ENCODE measurements around the gene FAM32A. TPM values are rescaled to one million over a fixed set of nuclear protein-coding genes. Genes with fewer than 3 reads are reported as not detected.

Gene FAM32A
- 128 and 150 TPM in 2 replicates for total RNA-seq (2014; rRNA removed; shearing (Covaris generic); ENCODE audit: low replicate concordance)

DNA sequence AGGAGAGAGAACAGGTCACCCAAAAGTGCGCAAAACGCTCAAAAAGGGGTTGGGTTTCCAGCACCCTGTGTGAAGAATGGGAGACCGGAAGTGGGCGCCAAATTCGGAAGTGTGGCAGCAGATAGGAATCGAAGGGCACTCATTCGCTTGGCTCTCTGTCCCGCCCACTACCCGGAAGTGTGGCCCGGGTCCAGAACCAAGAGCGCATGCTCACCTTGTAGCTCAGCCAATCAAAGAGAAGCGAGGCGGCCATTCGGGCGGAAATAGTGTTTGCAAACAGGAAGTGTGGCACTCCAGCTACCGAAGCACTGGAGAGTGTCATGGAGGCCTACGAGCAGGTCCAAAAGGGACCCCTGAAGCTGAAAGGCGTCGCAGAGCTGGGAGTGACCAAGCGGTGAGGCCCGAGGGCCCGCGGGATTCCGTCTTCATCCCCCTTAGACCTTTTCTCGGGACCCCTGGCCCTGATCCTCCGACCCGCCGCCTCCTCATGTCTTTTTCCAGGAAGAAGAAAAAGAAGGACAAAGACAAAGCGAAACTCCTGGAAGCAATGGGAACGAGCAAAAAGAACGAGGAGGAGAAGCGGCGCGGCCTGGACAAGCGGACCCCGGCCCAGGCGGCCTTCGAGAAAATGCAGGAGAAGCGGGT is at the start of gene FAM32A:
Gene FAM32A, plus strand, starts transcription at position 288 of the 645 bp plus-strand sequence. Its CDS starts 33 bp downstream, at position 321.
- peak; percentile 100 for DNase-seq
- H3K9me3 ChIP-seq, result no peaks in the 10 kb centered on the region
- no peaks in the 10 kb centered on the region for H3K27me3 ChIP-seq
- H3K36me3 ChIP-seq, result peaks cover 31% of the 10 kb centered on the region
- H3K4me3 ChIP-seq, result peak within 1 kb of the TSS; percentile 94

DNA sequence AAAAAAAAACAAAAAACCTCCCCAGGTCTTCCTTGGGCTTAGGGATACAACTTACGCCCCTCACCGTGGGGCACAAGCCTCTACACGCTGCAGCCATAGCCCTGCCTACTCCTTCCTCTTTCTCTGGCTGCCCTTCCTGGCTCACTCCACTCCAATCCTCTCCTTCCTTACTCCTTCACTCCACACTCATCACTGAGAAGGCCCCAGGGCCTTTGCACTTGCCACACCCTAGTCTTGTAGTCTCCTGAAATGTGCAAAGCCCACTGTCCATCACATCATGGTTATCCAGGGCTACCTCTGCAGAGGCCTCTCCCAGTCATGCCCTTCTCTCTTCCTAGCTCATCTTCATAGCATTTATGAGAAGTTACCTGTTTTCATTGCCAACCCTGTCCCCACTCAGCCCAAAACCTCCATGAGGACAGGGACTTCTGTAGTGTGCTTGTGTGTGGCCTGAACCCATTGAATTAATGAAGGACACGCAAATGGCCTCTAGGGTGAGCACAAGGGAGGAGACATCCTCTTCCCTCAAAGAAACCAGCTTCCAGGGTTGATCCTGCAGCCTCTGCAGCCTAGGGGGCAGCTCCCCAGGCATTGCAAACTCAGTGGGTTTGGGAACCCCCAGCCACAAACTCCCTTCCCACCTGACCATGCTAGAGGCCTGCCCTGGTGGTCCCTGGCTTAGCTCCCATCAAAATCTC is 49.6 kb upstream of the FAM32A start:
- H3K9me3 ChIP-seq, result no peaks in the 10 kb centered on the region
- no peak for DNase-seq
- H3K4me3 ChIP-seq, result no peak overlapping the region

DNA sequence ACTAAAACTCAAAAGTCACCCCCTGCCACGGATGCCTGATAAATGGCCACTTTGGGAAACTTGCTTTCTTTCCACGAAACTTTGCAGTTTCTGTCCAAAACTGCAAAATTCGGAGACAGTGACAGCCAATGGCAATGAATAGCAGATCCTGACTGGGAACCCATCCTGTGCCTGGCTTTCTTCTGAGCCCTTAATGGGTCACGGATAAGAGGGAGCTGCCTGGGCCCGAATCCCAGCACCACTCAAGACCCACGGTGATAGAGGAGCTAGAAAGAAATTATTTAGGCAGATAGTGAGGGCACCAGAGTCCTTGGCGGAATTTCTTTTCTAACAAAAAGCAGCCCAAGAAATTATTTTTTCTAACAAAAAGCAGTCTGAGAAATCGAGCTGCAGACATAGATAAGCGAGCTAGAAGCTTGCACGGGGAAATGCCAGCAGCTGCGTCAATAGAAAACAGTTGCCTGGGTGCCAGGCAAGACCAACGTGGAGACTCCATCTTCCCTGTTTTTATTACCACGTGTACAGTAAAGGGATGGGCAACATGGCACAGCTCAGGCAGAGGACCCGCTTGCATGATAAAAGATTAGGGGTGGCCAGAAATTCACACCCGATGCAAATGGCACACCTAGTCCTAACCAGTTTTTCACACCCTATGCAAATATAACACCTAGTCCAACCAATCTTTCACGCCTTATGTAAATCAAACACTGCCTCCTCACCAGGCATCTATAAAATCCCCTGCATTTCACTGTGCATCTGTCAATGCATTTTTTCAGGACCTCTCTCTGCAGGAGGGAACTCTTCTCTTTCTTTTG is 48.8 kb upstream of the FAM32A start:
- H3K27me3 ChIP-seq, result no peaks in the 10 kb centered on the region
- no peaks in the 10 kb centered on the region for H3K9me3 ChIP-seq
- H3K36me3 ChIP-seq, result peaks cover 32% of the 10 kb centered on the region
- DNase-seq, result no peak
- H3K4me3 ChIP-seq, result no peak overlapping the region

More for the DNA sequence above, 49.6 kb upstream of the FAM32A start:
- no peaks in the 10 kb centered on the region for H3K27me3 ChIP-seq
- H3K36me3 ChIP-seq, result peaks cover 40% of the 10 kb centered on the region

DNA sequence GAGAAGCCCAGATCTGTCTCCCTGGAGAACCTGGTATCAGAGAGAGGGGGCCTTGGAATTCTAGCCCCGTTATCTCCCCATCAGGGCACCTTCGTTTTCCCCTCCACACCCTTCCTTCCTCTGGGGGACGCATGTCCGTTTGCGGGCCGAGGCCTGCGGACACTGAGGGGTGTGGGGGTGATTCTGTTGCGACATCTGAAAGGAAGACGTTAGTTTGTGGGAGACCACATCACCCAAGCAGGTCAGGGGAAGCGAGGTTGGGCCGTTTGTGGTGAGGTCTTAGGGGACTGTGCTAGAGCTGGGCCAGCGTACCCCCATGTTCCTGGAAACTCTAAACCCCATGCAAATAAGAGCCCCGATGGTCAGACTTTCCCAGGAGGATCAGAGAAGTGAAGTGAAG is 45.5 kb upstream of the FAM32A start:
- DNase-seq, result no peak
- Histone ChIP-seq H3K9me3 (no peaks in the 10 kb centered on the region), H3K27me3 (no peaks in the 10 kb centered on the region), H3K36me3 (no peaks in the 10 kb centered on the region), H3K4me3 (no peak overlapping the region)

DNA sequence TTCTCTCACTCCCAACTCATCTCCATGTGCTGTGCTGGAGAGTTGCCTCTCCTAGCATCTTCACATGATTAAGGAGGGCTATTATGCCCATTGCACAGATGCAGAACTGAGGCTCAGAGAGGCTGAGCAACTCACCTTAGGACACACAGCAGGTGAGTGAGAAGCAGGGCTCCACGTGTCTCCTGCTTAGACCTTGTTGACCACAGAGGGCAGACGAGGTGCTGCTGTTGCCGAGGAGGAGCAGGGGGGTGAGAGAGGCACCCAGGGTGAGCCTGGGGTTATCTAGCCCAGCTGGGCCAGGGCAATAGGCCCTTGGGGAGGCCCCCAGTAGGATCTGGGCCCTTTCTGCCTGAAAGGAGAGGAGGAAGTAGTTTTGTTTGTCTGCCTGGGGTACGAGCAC is 44.2 kb upstream of the FAM32A start:
- Histone ChIP-seq H3K27me3 (no peaks in the 10 kb centered on the region), H3K4me3 (no peak overlapping the region), H3K9me3 (no peaks in the 10 kb centered on the region), H3K36me3 (no peaks in the 10 kb centered on the region)
- no peak for DNase-seq

DNA sequence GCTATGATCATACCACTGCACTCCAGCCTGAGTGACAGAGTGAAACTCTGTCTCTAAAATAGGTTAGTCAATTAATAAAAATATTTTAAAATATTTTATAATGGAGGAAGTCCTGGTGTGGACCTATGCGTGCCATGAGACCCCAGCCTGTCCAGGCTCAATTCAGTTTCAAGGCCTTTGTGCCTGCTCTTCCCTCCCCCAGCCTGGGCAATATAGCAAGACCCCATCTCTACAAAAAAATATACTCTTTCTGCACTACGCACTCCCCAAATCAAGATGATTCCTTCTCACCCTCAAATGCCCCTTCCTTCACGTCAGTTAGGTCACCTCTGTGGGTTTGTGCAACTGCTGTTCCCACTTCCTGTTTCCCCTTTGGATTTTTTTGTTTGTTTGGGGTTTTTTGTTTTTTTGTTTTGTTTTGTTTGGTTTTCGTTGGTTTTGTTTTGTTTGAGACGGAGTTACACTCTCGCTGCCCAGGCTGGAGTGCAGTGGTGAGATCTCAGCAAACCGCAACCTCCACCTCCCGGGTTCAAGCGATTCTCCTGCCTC is 43.1 kb upstream of the FAM32A start:
- H3K27me3 ChIP-seq, result no peaks in the 10 kb centered on the region
- no peaks in the 10 kb centered on the region for H3K9me3 ChIP-seq
- DNase-seq, result no peak
- no peak overlapping the region for H3K4me3 ChIP-seq
- H3K36me3 ChIP-seq, result no peaks in the 10 kb centered on the region

DNA sequence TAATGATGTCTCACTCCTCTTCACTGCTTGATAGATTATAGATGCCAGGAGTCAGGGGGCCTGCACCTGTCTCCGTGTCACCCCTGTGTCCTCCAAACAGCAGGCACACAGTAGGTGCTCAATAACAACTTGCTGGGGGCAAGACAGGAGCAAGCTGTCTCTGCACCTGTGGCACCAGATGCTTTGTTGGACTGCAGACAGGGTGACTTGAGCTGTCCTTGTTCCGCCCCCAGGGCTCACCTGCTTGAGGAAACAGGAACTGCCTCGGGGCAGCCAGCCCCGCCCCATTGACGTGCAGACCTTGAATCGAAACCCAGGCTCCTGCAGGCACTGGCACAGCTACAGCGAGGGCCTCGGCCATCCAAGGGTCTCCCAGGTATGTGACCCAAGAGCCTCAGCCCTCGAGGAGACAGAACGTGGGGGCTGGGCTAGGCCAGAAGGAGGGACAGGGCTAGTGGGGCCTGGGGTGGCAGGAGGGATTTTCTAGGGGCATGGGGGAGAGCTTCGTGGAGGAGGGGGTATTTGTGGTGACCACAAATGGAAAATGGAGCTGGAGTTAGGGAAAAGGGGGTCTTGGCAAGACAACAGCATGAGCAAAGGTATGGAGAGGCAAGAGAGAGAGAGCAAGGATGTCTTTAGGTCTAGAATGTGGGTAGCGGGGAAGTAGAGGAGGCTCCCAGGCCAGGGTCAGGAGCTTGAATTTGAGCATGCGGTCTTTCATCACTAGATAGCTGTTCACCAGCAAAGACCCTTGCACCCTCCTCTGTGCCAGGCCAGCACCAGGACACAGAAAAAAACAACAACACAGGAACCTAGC is 41.6 kb upstream of the FAM32A start, which contains the start of gene HSH2D:
Gene HSH2D, plus strand, starts transcription at position 287 of the 817 bp plus-strand sequence. CDS start 5,066 bp downstream, outside the sequence.
- Histone ChIP-seq H3K9me3 (no peaks in the 10 kb centered on the region), H3K36me3 (no peaks in the 10 kb centered on the region), H3K27me3 (no peaks in the 10 kb centered on the region), H3K4me3 (no peak within 1 kb of the TSS)
- DNase-seq, result no peak

DNA sequence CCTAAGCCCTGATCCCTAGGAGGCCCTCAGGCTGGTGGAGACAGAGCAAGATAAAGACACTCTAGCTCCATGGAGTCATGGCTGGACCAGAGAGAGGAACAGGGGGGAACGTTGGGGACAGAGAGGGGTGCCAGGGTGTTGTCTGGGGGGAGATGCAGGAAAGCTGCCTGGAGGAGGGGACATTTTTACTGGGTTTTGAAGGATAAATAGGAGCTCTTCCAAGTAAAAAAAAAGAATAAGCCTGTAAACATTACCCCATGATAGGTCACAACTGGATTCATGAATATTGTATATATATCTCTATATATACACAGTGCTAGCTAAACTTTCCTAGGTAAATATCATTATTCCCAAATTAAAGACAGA is 41.0 kb upstream of the FAM32A start:
- no peaks in the 10 kb centered on the region for H3K36me3 ChIP-seq
- H3K27me3 ChIP-seq, result no peaks in the 10 kb centered on the region
- no peak for DNase-seq
- H3K9me3 ChIP-seq, result no peaks in the 10 kb centered on the region
- H3K4me3 ChIP-seq, result no peak overlapping the region

DNA sequence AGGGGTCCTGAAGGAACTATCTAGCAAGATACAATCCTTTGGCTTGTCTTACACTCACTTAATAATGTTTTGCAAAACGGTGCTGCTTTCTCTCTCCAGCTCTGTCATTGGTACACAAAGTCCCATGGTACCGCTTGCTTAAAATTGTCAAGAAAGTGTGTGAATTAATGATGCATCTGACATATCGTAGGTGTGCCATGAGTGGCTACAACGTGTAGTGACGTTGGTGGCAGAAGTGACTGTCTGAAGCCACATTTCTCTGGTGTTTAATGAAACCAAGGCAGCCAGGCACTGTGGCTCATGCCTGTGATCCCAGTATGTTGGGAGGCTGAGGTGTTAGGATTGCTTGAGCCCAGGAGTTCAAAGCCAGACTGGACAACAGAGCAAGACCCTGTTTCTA is 39.1 kb upstream of the FAM32A start:
- Histone ChIP-seq H3K36me3 (no peaks in the 10 kb centered on the region), H3K9me3 (no peaks in the 10 kb centered on the region), H3K27me3 (no peaks in the 10 kb centered on the region), H3K4me3 (no peak overlapping the region)
- no peak for DNase-seq

DNA sequence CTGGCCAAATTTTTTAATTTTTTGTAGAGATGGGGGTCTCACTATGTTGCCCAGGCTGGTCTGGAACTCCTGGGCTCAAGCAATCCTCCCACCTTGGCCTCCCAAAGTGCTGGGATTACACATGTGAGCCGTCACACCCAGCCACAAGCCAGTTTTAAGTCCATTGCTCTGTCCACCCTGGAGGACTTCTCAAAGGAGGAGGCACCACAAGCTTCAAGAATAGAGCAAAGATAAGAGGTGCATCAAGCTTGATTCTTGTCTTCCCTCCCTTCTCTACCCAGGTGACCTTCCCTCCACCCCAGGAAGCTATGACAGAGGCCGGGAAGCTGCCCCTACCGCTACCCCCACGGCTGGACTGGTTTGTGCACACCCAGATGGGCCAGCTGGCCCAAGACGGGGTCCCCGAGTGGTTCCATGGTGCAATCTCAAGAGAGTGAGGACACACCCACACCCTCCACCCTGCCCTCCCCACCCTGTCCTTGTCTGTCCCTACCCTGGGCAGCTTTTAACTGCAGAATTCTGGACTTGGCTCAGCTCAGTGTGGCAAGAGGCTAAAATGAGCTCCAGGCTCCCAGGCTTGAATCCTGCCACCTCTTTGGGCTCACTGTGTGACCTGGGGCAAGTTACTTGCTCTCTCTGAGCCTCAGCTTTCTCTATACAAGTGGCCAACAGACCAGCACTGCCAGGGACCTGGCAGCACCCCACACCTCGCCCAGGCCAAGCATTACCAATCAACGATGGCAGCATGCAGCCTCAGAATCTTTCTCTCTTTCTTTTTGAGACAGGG is 36.6 kb upstream of the FAM32A start:
- Histone ChIP-seq H3K9me3 (no peaks in the 10 kb centered on the region), H3K36me3 (no peaks in the 10 kb centered on the region), H3K4me3 (no peak overlapping the region), H3K27me3 (no peaks in the 10 kb centered on the region)
- no peak for DNase-seq

DNA sequence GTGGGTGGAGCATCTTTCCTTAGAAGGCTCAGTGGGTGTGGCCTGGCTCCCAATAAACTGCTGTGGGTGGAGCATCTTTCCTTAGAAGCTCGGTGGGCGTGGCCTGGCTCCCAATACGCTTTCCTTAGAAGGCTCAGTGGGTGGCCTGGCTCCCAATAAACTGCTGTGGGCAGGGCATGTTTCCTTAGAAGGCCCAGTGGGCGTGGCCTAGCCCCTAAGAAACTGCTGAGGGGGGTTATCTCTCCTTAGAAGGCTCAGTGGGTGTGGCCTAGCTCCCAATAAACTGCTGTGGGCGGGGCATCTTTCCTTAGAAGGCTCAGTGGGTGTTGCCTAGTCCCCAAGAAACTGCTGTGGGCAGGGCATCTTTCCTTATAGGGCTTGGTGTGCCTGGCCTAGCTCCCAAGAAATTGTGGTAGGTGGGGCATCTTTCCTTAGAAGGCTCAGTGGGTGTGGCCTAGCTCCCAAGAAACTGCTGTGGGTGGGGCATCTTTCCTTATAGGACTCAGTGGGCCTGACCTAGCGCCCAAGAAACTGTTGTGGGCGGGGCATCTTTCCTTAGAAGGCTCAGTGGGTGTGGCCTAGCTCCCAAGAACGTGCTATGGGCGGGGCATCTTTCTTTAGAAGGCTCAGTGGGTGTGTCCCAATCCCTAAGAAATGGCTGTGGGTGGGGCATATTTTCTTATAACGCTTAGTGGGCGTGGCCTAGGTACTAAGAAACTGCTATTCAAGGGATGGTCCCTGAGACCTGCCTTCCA is 31.5 kb upstream of the FAM32A start:
- no peaks in the 10 kb centered on the region for H3K36me3 ChIP-seq
- H3K27me3 ChIP-seq, result no peaks in the 10 kb centered on the region
- no peak overlapping the region for H3K4me3 ChIP-seq
- no peak for DNase-seq
- no peaks in the 10 kb centered on the region for H3K9me3 ChIP-seq

DNA sequence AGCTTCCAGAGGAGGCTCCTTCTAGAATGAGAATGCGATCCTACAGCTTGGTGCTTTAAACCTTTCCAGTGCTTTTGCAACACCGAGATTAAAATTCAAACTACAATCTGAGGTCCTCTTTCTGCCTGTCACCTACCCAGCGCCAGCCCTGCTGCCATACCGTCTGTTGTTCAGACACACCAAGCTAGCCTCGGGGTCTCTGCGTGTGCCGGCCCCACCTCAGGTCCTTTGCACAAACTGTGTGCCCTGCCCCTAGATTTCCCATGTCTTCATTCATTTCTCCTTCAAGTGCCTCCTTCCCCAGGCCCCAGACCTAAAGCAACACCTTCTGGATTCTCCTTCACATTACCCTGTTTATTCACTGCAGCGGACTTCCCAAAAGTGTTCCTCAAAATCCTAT is 30.7 kb upstream of the FAM32A start:
- H3K9me3 ChIP-seq, result no peaks in the 10 kb centered on the region
- no peaks in the 10 kb centered on the region for H3K36me3 ChIP-seq
- H3K27me3 ChIP-seq, result no peaks in the 10 kb centered on the region
- no peak for DNase-seq
- no peak overlapping the region for H3K4me3 ChIP-seq

DNA sequence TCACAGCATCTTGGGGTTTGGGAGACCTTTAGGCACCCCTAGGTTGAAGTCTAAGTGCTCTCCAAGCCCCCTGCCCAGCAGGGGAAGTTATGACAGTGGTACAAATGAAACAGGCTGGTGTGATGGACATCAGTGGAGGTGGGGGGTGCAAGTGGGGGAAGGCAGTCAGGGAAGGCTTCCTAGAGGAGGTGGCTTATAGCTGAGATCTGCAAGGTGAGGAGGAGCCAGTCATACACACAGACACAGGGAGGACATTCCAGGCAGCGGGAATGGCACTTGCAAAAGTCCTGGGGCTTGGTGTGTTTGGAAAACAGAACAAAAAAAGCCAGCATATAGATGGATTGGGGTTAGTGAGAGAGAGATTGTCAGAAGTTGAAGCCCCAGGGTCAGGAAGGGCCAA is 30.1 kb upstream of the FAM32A start:
- Histone ChIP-seq H3K9me3 (no peaks in the 10 kb centered on the region), H3K27me3 (no peaks in the 10 kb centered on the region), H3K4me3 (no peak overlapping the region), H3K36me3 (no peaks in the 10 kb centered on the region)
- no peak for DNase-seq

DNA sequence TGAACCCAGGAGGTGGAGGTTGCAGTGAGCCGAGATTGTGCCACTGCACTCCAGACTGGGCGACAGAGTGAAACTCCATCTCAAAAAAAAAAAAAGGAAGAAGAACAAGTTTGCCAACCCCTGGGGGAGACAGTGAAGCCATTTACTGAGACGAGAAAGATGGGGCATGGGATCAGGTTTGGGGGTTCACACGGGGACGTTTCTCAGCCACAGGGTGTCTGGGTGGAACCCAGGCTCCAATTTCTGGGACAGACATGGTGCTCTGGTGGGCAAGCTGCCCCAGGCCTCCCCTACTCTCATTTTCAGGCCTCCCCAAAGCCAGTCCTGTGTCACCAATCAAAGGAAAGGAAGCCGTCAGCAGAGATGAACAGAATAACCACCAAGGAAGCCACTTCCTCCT is 28.3 kb upstream of the FAM32A start:
- no peak for DNase-seq
- H3K4me3 ChIP-seq, result no peak overlapping the region
- H3K9me3 ChIP-seq, result no peaks in the 10 kb centered on the region
- no peaks in the 10 kb centered on the region for H3K36me3 ChIP-seq
- H3K27me3 ChIP-seq, result no peaks in the 10 kb centered on the region

DNA sequence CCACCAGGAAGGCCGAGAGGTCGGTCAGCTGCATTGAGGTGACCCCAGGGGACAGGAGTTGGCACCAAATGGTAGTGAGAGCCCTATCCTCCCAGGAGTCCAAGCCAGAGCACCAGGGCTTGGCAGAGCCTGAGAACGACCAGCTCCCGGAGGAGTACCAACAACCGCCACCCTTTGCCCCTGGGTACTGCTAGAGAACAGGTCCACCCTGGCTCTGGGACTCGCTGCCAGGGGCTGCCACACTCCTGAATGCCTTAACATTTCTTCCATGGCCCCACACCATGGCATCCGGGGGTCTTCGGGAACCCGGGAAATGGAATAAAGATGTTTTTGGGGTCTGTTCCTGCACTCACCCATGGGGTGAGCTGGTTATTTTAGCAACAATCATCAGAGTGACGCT is 27.6 kb upstream of the FAM32A start:
- H3K9me3 ChIP-seq, result no peaks in the 10 kb centered on the region
- no peak overlapping the region for H3K4me3 ChIP-seq
- H3K27me3 ChIP-seq, result no peaks in the 10 kb centered on the region
- no peaks in the 10 kb centered on the region for H3K36me3 ChIP-seq
- no peak for DNase-seq

All from MG63 (cell line).